ENCODE data around the gene S1PR3.

DNA sequence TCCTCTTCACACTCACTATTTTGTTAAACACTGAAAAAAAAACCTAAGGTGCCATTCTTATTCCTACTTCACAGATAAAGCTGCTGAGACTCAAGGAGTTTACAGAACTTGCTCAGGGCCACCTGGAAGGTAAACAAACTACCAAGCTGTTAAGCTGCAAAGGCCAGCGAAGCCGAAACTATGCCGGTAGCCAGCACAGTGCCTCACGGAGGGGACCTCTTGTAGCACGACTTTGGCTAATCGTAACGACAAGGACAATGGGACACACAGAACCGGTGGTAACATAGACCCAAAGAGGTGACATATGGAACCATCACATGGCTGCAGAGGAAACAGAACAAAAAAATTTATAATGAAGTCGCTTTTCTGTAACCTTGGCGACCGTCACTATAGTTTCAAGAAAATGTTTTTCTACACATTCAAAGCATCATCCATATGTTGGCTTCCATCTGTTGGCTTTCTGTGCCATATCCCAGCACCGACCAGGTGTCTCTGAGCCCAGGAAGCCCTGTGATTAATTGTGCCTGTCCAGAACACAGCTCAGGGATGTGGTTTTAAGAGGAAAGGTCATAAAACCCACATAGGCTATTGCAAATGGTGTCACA lies 60.3 kb downstream of the S1PR3 start:
- TF ChIP-seq, protein P1, sequence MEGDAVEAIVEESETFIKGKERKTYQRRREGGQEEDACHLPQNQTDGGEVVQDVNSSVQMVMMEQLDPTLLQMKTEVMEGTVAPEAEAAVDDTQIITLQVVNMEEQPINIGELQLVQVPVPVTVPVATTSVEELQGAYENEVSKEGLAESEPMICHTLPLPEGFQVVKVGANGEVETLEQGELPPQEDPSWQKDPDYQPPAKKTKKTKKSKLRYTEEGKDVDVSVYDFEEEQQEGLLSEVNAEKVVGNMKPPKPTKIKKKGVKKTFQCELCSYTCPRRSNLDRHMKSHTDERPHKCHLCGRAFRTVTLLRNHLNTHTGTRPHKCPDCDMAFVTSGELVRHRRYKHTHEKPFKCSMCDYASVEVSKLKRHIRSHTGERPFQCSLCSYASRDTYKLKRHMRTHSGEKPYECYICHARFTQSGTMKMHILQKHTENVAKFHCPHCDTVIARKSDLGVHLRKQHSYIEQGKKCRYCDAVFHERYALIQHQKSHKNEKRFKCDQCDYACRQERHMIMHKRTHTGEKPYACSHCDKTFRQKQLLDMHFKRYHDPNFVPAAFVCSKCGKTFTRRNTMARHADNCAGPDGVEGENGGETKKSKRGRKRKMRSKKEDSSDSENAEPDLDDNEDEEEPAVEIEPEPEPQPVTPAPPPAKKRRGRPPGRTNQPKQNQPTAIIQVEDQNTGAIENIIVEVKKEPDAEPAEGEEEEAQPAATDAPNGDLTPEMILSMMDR (IDR thresholded peaks at IDR 0.05) = no peak
- no peak for TF ChIP-seq POLR2A (IDR thresholded peaks at IDR 0.05)

All from thyroid gland (tissue), 4 donors.